ENCODE results near the gene NDFIP1.
"Not testable (repeated sequence)": the region's sequence is repeated elsewhere in the genome, so short reads cannot be mapped to it uniquely, and the experiment has no call there.

The NDFIP1 gene, protein sequence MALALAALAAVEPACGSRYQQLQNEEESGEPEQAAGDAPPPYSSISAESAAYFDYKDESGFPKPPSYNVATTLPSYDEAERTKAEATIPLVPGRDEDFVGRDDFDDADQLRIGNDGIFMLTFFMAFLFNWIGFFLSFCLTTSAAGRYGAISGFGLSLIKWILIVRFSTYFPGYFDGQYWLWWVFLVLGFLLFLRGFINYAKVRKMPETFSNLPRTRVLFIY

DNA sequence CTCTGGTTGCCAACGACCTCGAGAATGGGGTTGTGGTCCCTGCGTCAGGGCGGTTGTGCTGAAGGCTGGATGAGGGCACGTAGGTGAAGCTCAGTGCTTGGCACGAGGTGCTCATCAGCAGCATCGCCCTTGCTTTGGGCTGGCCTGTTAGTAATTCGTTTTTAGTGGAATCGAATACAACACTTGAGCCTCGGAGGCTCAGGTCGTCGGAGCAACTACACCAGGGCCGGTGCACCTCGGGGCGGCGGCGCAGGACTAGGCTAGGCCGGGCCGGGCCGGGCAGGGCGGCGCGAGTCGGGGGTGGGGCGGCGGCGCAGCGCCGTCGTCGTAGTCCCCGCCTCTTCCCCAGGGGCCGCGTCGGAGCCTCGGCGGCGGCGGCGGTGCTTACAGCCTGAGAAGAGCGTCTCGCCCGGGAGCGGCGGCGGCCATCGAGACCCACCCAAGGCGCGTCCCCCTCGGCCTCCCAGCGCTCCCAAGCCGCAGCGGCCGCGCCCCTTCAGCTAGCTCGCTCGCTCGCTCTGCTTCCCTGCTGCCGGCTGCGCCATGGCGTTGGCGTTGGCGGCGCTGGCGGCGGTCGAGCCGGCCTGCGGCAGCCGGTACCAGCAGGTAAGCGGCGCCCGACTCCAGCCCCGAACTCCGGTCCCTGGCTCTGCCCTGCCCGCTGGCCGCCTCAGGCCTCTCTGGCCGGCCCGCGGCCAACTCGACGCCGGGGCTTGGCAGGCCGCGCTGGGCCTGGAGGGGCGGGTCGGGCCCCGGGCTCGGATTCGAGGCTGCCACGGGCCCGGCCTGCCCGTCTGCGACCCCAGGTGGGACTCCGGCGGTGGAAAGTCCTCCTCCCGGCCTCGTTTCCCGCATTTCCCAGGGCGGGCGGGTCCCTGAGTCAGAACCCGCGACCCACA lies at the start of gene NDFIP1:
NDFIP1 (plus strand) TSS at position 348 of the 899 bp plus-strand sequence; CDS start at position 544, 196 bp downstream.
- DNase-seq (ENCODE audit: low spot score) (peak; percentile 82), FAIRE-seq (no peak)

DNA sequence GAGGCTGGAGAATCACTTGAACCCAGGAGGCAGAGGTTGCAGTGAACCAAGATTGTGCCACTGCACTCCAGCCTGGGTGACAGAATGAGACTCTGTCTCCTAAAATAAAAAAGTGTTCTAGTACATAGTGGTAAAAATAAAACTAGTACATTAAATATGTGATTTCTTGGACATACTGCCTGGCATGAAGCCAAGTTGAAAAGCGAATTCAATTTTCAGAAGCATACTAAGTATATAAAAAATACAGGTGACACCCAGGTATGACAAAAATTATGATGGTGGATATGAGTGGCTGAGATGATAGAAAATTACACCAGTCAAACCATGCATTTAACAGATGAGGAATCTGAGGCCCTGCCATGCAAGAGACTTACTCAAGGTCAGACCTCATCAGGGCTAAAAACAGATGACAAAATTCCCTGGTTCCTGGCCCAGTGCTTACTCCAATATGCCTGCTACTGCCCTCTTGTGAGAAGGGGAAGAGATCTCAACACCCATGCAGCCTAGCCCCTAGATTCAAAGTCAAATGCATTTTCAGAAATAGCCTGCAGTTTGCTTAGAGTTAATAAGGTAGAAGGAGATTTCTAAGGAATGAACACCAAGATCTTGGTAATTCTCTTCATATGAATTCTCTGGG lies 49.2 kb upstream of the NDFIP1 start:
- FAIRE-seq = no peak
- DNase-seq (ENCODE audit: low spot score) = no peak

DNA sequence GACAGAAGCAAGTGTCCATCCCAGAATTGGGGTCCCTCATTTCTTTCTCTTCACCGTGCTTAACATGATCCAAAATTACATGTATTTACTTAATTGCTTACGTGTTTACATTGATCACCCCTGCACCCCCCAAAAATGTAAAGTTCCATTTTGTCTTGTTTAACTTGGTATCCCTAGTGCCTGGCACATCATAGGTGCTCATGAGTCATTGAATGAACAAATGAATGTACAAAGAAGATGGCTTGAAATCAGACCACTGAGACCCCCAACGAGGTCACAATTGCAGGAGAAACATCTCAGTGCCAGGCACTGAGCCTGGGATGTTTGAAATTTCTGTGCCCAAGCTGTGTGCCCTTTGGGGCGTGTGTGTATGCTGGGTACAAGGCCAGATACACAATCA lies 45.2 kb upstream of the NDFIP1 start:
- DNase-seq (ENCODE audit: low spot score) (no peak), FAIRE-seq (no peak)

DNA sequence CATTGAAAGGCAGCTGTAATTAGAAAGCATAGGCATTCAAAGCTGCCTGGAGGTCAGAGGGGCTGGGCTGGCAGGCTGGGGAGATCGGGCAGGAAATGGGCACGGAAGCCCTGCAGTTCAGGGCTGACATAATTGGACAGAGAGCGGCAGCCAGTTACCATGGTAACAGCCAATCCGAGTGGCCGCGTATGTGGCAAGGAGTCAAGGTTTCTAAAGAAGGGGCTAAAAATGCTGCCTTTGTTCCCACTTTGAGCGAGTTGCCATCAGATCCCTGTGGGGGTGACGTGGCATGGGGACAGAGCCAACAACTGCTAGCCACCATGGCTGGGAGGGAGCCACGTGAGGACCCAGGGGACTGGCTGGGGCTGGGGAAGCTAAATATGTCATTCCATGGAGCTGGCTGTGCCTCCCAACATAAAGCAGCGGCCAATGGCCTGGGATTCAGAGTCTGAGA lies 44.7 kb upstream of the NDFIP1 start:
- FAIRE-seq (no peak), DNase-seq (ENCODE audit: low spot score) (peak; percentile 49)

DNA sequence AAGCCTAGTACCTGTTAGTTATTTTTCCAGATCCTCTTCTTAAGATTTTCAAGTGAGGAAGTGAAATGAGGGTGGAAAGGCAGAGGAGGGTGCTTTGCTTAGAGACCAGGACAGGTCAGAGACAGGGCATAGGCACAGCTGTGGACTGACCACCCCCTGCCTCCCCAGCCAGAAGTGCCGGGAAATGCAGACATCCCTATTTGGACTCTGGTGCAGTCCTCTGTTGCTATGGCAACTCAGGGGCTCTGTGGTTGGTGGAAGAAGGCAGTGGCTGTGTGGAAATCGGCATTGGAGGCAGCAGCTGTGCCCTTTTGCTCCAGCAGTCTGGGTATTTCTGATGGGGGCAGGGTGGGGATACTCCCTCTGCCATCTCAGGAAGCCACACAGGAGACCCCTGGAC lies 43.3 kb upstream of the NDFIP1 start:
- FAIRE-seq (no peak), DNase-seq (ENCODE audit: low spot score) (no peak)

DNA sequence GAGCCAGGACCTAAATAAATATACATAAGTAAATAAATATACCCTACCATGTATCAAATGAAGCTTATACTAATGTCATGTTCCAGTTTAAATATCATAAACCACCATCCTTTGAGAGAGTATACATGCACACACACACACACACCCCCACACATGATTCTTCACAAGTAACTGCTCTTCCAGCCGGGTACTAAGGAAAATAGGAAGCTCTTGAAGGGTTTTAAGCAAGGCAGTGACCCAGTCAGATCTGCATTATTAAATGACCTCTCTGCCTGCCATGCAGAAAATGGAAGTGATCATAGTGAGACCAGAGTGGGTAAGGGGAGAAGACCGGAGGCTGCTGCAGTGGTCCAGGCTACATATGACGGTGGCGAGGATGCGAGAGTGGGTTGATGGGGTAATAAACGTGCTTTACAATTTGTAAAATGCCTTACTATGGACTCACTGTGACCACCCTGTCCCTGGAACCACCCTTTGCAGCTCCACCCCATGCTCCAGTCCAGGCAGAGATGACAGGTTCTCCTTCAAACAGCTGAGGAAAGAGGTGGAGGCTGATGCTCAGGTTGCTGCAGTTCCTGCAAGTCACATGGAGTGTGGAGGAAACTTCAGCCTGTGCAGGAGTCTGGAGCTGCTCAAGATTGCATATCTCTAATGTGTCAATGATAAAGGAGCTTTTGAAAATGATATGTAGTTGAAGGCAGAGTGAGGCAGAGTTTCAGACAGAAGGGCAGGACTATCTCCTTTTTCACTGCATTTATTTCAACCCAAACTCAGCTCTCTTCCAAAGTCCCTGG lies 38.8 kb upstream of the NDFIP1 start:
- FAIRE-seq (no peak), DNase-seq (ENCODE audit: low spot score) (no peak)

DNA sequence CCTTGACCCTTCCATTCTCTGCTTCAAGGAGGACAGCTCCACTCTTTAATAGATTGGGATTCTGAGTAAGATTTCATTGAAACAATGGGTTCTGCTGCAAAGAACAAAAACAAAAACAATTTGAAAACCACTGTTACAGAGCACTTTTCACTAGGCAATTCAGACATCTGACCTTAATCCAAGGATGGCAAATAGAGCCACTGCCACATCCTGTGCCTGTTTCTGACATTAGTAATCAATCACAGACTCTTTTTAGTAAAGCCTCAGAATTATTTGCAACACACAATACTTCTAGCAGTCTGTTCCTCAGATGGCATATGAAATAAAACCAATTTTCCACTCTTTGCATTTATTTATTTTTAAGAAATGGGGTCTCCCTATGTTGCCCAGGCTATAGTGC lies 37.8 kb upstream of the NDFIP1 start:
- FAIRE-seq (no peak), DNase-seq (ENCODE audit: low spot score) (no peak)

DNA sequence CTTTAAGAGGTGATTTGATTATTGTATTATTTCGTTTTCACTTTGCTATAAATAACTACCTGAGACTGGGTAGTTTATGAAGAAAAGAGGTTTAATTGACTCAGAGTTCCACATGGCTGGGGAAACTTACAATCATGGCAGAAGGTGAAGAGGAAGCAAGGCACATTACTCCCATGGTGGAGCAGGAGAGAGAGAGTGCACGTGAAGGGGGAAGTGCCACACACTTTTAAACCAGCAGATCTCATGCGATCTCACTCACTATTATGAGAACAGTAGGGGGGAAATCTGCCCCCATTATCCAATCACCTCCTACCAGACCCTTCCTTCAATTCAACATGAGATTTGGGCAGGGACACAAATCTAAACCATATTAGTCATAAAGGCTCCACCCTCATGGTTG lies 36.1 kb upstream of the NDFIP1 start:
- no peak for DNase-seq (ENCODE audit: low spot score)
- no peak for FAIRE-seq

DNA sequence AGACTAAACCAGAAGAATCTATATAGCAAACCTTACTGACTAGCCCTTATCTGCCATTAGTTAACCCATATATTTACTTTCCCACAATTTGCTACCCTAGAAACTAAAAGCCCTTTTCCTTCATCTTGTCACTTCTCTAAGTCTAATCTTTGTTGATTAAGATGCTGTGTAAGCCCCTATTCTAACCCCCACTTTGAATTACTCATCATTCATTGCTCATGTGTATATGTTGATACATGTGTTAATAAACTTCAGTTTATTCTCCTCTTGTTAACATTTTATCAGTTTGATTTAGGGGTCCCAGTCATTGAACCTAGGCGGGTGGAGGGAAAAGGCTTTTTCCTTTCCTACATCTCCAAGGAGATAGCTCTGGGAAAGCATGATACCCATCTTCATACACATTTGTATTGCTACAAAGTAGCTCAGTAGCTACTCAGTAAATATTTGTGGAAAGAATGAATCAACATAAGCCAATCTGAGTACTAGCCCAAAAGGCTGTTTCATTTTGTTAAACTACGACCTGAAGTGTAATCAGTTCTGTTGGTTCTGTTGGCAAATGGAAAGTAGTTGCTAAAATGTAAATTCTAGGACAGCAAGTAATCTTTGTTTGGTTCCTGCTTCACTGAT lies 35.1 kb upstream of the NDFIP1 start:
- DNase-seq (ENCODE audit: low spot score) (no peak), FAIRE-seq (no peak)

DNA sequence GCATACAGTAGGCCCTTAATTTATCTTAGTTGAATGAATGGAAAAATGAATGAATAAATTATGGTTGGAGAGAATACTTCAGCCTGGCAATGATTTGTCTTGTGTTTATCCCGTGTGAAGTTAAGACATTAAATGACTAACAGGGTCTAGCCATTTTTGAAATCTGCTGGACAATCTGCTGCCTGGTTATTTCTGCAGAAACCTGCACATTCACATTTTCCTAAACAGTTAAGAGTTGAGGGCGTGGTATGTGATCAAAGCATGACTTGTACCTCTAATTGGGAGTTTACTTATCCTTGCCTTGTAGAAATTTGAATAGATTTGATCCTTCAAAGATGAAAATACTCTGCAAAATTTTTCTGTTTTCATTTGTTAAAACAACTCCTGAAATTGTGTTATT lies 34.6 kb upstream of the NDFIP1 start:
- no peak for DNase-seq (ENCODE audit: low spot score)
- FAIRE-seq = no peak

DNA sequence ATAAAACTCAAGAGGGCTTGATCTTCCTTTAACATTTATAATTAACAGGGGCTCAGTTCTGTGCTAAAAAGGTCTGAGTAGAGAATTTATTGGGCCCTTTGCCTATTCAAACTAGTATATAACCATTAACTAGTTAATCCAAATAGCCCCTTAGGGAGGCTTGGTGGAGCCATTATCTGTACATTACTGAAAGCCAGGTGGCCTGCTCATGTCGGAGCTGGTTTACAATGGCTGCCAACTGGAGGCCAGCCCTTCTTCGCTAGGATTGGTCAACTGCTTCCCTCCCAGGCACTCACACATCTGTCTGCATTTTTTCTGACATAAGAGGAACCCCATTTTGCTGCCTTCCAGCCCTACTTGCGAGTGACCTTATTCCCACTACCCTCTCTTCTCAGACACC lies 30.4 kb upstream of the NDFIP1 start:
- no peak for DNase-seq (ENCODE audit: low spot score)
- FAIRE-seq = no peak

DNA sequence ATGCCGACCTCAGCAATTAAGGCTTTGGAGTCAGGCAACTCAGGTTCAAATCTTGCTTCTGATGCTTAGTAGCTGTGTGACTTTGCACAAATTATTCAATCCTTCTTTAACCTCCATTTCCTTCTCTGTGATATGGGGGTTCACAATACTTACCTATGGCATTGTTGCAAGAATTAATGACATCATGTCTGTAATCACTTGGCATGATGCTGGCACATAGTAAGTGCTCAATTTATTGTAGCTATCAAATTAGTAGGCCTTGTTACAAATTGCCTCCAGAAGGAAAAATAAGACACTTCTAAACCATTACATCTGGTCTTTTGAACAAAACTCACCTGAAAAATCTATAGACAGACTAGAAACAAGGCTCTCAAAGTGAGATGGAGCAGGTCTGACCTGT lies 29.9 kb upstream of the NDFIP1 start:
- no peak for FAIRE-seq

DNA sequence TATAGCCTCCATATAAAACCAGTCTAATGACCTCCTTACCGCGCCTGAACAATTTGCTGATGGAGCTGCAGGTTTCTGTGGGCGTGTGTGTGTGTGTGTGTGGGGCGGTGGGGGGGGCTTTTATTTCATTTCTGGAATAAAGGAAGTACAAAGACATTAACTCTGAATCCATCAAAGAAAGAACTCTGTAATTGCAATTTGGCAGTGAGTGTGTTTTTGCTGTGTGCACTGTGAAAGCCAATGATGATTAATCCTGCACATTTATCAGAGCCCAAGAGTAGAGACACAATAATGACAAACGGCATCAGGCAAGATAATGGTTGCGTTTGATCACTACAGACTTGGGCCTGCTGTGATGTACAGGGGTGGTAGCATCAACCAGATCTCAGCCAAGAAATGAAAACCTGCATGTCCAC lies 29.3 kb upstream of the NDFIP1 start:
- no peak for DNase-seq (ENCODE audit: low spot score)
- FAIRE-seq = no peak

More for the DNA sequence above, 29.9 kb upstream of the NDFIP1 start:
- no peak for DNase-seq (ENCODE audit: low spot score)

DNA sequence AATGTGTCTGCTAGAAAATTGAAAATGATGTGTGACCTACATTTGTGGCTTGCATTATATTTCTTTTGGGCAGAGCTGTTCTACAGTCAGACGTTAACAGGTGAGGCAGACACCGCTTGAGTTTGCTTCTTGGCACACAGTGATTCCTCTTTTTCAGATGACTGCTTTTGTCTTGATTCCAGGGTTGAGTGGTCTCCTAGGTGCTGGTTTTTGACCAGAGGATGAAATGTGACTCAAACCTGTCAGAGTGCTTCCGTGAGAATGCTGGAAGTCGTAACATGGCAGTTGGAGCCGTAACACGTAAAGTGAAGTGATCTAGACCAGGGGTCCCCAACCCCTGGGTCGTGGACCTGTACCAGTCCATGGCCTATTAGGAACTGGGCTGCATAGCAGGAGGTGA lies 28.3 kb upstream of the NDFIP1 start:
- no peak for FAIRE-seq
- no peak for DNase-seq (ENCODE audit: low spot score)

DNA sequence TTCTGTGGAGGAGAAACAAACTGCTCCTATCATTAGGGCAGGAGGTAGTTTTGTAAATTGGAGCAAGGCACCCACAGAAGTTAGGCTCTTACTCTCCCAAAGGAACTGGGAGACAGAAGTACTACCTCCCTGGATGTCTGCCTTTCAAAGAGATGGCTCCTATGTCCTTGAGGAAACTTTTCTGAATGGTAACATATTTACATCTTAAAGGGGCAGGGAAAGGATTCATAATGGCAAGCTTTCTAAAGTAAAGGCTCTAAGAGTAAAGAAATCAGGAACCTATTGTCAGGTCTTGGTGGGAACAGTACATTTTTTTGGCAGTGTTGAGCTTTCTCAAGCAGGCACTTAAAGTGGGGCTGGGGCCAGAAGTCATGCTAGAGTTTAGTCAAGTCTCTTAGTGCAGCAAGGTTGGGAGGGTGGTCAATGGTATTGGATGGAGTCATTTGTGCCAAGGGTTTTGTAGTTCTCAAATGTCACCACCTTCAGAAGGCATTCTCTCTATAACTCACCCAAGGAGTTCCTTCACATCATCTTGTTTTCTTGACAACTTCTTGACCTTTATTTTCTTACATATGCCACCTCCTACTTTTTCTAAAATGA lies 26.3 kb upstream of the NDFIP1 start:
- FAIRE-seq (no peak), DNase-seq (ENCODE audit: low spot score) (no peak)

DNA sequence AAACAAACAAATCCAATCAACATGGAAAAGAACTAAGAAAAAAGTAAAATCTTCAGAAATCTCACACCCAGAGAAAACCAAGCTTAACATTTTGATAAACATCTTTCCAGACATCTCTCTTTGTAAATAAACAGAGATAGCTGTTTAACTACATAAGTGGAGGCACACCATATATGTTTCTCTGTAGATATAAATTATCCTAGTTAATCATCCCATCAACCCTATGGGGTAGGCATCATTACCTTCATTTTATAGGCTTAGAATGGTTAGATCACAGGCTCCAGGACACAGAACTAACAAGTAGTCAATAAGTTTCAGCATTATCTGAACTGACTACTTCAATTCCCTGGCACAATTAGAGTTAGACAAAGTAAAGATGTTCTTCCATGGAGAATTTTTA lies 22.4 kb upstream of the NDFIP1 start:
- DNase-seq (ENCODE audit: low spot score) (no peak), FAIRE-seq (no peak)

DNA sequence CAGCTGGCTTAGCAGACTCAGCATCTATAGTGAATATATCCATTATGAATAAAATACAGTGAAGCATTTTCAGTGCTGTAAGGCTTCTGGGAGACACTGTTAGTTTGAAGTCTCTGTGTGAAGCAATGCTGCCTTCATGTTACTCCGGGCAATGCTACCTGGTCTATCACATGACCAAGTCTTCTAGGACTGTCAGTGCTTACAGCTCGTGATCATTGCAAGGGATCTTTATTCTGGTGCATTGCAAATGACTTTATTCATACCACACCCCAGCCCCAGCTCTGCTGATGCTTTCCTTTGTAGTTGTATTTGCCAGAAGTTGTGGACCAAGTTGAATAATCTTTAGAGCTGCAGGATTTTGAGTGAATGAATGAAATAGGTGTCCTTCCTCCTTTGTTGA lies 21.9 kb upstream of the NDFIP1 start:
- FAIRE-seq (no peak), DNase-seq (ENCODE audit: low spot score) (no peak)

DNA sequence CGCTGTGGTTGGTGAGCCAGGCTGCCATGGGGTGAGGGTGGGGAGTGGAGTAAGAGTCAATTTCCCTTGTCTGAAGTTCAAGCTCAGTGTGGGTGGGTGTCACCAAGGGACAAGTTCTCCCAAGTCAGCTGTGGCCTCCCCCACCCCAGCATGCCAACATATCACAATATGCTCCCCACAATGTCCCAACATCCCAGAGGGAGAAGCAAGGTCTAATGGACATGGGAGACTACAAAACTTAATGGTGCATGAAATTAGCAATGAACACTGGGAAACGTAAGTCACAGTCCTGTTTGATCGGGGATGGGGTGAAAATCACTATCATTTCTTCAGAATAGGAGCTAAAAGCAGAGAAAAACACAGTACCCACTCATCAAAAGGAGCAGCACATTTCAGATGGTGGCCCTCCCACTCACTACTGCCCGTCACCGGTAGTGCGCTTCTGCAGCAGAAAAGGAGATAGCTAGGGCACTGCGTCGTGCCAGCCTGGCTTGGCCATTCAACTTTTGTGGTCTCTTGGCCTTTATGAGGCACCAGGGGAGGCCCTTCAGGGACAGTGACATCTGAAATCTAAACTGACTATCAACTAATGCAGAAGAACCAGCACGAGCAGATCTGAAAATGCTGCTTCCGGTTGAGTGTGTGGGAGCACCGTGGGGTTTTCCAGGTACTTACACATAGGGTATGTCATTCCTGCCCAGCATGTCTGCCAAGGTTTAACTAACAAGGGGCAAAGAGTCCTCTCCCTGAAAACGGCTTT lies 20.5 kb upstream of the NDFIP1 start:
- no peak for FAIRE-seq

DNA sequence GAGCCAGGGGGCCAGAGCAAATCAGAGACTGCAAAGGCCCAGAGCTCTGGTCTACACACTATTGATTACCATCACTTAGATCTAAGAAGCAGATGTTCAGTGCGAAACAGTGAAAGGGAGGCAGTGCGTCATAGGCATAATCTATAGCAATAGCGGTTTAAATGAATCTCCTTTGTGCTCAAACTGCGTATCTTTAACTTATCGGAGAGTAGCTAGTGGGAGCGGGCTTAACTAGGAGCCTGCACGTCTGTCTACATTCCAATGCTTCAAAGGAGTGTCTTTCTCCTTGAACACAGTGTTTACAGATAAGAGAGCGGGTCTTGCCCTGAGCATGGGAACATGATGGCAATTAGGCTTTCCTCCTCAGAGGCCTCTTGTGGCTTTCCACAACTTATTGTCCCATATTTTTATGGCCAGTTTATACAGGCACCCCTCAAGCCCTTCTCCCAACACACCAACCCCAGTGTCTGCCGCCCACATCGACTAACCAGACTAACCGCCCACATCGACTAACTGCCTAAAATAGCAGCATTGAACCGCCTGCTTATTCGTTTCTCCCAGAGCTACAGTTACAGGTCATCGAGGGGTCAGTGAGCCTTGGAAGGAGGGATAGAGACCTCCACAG lies 19.6 kb upstream of the NDFIP1 start:
- DNase-seq (ENCODE audit: low spot score) = not testable (repeated sequence)

More for the DNA sequence above, 20.5 kb upstream of the NDFIP1 start:
- DNase-seq (ENCODE audit: low spot score) = no peak

More for the DNA sequence above, 19.6 kb upstream of the NDFIP1 start:
- not testable (repeated sequence) for FAIRE-seq

All from urothelium cell line (cell line).